B cell (primary cell): Measurements from ENCODE around the gene CXXC5. TPM values are rescaled to one million over a fixed set of nuclear protein-coding genes. Genes with fewer than 3 reads are reported as not detected.

Source experiments
- ATAC-seq: fragments of 200-7000 bp; cut with Tn5 transposase; one replicate; pipeline ENCODE4 v1.10.0; 2021; ENCODE audit warnings: low read depth, mild to moderate bottlenecking, moderate number of reproducible peaks, moderate library complexity
- CTCF ChIA-PET: fragments of 350-600 bp; sonication (Branson Sonifier 250); formaldehyde crosslinking; loops from one replicate; lab custom pipeline; 2021; ENCODE audit warnings: antibody characterized with exemption, inconsistent platforms; lab: Charles Lee
- POLR2A ChIA-PET: fragments of 350-600 bp; sonication (Branson Sonifier 250); formaldehyde crosslinking; loops from one replicate; lab custom pipeline; 2021; ENCODE audit warnings: antibody characterized with exemption; lab: Charles Lee
- DNase-seq: peaks from one replicate; pipeline ENCODE4 v3.0.0; 2013
- H2AFZ ChIP-seq: 2 replicates; pipeline ENCODE4 v1.6.1; 2012; ENCODE audit warnings: mild to moderate bottlenecking, low read depth, low read length; ENCODE audit not compliant: insufficient read depth, poor library complexity, severe bottlenecking
- H3K27ac ChIP-seq, 2 donors: 1 replicate in 1 of 2; 2 replicates in 1 of 2; pipeline ENCODE4 v1.5.1; 2012 to 2013; ENCODE audit warnings: low read length in 2 of 2, mild to moderate bottlenecking in 2 of 2, moderate library complexity in 1 of 2
- H3K27me3 ChIP-seq, 4 experiments: fragments of 200-600 bp in 1 of 4; sonication (generic) in 1 of 4; replicated peaks in 1 of 4; 1 replicate in 2 of 4; 2 replicates in 2 of 4; pipeline versions ENCODE4 v1.6.1 to v1.7.0; 2013 to 2016; ENCODE audit warnings: low read length in 3 of 4, mild to moderate bottlenecking in 2 of 4, mixed read lengths in 1 of 4, moderate library complexity in 1 of 4; ENCODE audit not compliant: insufficient read depth in 4 of 4, control insufficient read depth in 3 of 4; ENCODE audit errors: control extremely low read depth in 1 of 4
- H3K36me3 ChIP-seq, 2 experiments: replicated peaks in 1 of 2; 1 replicate in 1 of 2; 2 replicates in 1 of 2; pipeline versions ENCODE4 v1.6.1 to v1.7.1; 2013; ENCODE audit warnings: low read length in 1 of 2; ENCODE audit not compliant: insufficient read depth in 2 of 2, control insufficient read depth in 1 of 2; ENCODE audit errors: control extremely low read depth in 1 of 2, extremely low read depth in 1 of 2
- H3K4me1 ChIP-seq, 2 donors: fragments of 200-600 bp in 1 of 2; sonication (generic) in 1 of 2; 1 replicate in 1 of 2; 2 replicates in 1 of 2; pipeline versions ENCODE4 v1.5.1 to v1.6.1; 2013 to 2017; ENCODE audit warnings: low read length in 2 of 2; ENCODE audit not compliant: control insufficient read depth in 2 of 2, insufficient read depth in 2 of 2
- H3K4me2 ChIP-seq: replicated peaks from 2 replicates; pipeline ENCODE3; 2012; ENCODE audit warnings: mild to moderate bottlenecking, low read depth, low read length; ENCODE audit not compliant: poor library complexity, severe bottlenecking
- H3K4me3 ChIP-seq, 5 experiments: fragments of 200-600 bp in 1 of 5; sonication (generic) in 1 of 5; 1 replicate in 3 of 5; 2 replicates in 2 of 5; pipeline versions ENCODE4 v1.5.1 to v1.7.0; 2011 to 2016; ENCODE audit warnings: low read length in 4 of 5, mild to moderate bottlenecking in 4 of 5, low read depth in 2 of 5, control low read depth in 1 of 5, moderate library complexity in 1 of 5; ENCODE audit not compliant: insufficient read depth in 1 of 5; ENCODE audit errors: control extremely low read depth in 1 of 5, extremely low read depth in 1 of 5
- H3K79me2 ChIP-seq: fragments of 200-600 bp; sonication (generic); one replicate; pipeline ENCODE4 v1.6.0; 2016; ENCODE audit warnings: low read length; ENCODE audit not compliant: control insufficient read depth, insufficient read depth
- H3K9ac ChIP-seq: fragments of 200-600 bp; sonication (generic); 2 replicates; pipeline ENCODE4 v1.6.1; 2017; ENCODE audit warnings: mild to moderate bottlenecking, low read length, moderate library complexity
- H3K9me3 ChIP-seq, 3 donors: one replicate each; pipeline versions ENCODE4 v1.6.1 to v1.7.1; 2013; ENCODE audit warnings: low read length in 2 of 3; ENCODE audit not compliant: control insufficient read depth in 2 of 3, insufficient read depth in 1 of 3; ENCODE audit errors: control extremely low read depth in 1 of 3
- H4K20me1 ChIP-seq: 2 replicates; pipeline ENCODE4 v1.6.0; 2012; ENCODE audit warnings: mild to moderate bottlenecking, low read length; ENCODE audit not compliant: insufficient read depth, control insufficient read depth, poor library complexity, severe bottlenecking
- H3K27ac Mint-ChIP-seq: one replicate; pipeline ENCODE4 v1.8.0; 2021; ENCODE audit warnings: mixed read lengths
- H3K27me3 Mint-ChIP-seq: one replicate; pipeline ENCODE4 v1.8.0; 2021; ENCODE audit warnings: mixed read lengths
- H3K4me1 Mint-ChIP-seq: one replicate; pipeline ENCODE4 v1.8.0; 2021; ENCODE audit warnings: mixed read lengths
- H3K4me3 Mint-ChIP-seq: one replicate; pipeline ENCODE4 v1.8.0; 2021; ENCODE audit warnings: mixed read lengths
- H3K9me3 Mint-ChIP-seq: one replicate; pipeline ENCODE4 v1.8.0; 2022; ENCODE audit warnings: mixed read lengths; ENCODE audit not compliant: insufficient read depth
- EZH2 ChIP-seq: IDR thresholded peaks from 2 replicates; pipeline ENCODE4 v1.6.1; 2012; ENCODE audit warnings: borderline replicate concordance, low read depth, mild to moderate bottlenecking, moderate library complexity, low read length; ENCODE audit not compliant: insufficient read depth, poor library complexity, severe bottlenecking
- WGBS: methylation state at CpG from one replicate; pipeline ENCODE4 v1.1.5; 2013; ENCODE audit warnings: missing lambda C conversion rate; ENCODE audit not compliant: insufficient coverage; 5-methylcytosine and 5-hydroxymethylcytosine counted together
- intact Hi-C: fragments of 100-400 bp; cut with micrococcal nuclease; formaldehyde crosslinking; loops from one replicate; pipeline ENCODE4 v1.10.0; 2022
- polyA plus RNA-seq: library from polyadenylated mRNA; depleted of rRNA; stranded (reverse); fragments of >200 nt; gene quantifications from 2 replicates; pipeline ENCODE4 v1.2.3, GENCODE V29; 2012
- total RNA-seq, 2 donors: library from RNA; stranded (reverse); fragments of 120-200 nt in 1 of 2; gene quantifications; 1 replicate in 1 of 2; 2 replicates in 1 of 2; pipeline versions ENCODE4 v1.2.3 to v1.2.4, GENCODE V29; 2013 to 2022
- TF ChIP-seq, protein P1 (sequence below): fragments of 200-600 bp; IDR thresholded peaks from one replicate; pipeline ENCODE4 v1.8.0; 2022; ENCODE audit warnings: antibody characterized with exemption, mild to moderate bottlenecking

The CXXC5 gene
- total and polyA plus RNA-seq, 2 donors (not counting 1 experiment from before 2014, with no cell fraction given), result 126 to 143 TPM

DNA sequence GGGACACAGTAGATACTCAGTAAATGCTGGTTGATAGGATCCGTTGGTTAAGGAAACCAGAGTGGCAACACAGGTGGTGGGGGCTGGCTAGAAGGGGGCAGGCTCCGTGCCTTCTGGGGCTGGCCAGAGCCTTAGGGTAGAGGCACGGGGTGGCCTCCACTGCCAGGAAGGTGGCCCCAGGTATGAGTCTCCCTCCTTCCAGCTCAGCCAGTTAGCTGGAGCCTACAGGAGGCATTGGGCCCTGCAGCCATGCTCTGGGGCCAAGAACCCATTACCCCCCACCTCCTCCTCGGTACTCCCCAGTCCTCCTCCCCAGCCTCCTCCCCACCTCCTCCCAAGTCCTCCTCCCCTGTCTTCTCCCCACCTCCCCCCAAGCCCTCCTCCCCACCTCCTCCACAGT lies 27.7 kb downstream of the CXXC5 start:
- peak overlapping the region; percentile 15 for H3K27ac Mint-ChIP-seq
- no peaks in the 10 kb centered on the region for H3K27me3 Mint-ChIP-seq
- Histone ChIP-seq H3K36me3 (peaks cover 0 to 52% of the 10 kb centered on the region in 2 experiments), H3K4me3 (no peak overlapping the region), H3K9me3 (no peaks in the 10 kb centered on the region), H3K9ac (peak overlapping the region; percentile 15), H4K20me1 (peaks cover 97% of the 10 kb centered on the region), H3K4me1 (peaks cover 44 to 63% of the 10 kb centered on the region in 2 donors), H3K79me2 (peaks cover 95% of the 10 kb centered on the region), H3K27me3 (no peaks in the 10 kb centered on the region), H3K27ac (peak overlapping the region in 1 of 2 donors; percentile 74), H2AFZ (no peak overlapping the region), H3K4me2 (no peak overlapping the region)
- 79% methylated on average over 3 of the region's 4 CpGs for WGBS
- H3K9me3 Mint-ChIP-seq, result no peaks in the 10 kb centered on the region
- DNase-seq, result no peak
- TF ChIP-seq, protein P1, sequence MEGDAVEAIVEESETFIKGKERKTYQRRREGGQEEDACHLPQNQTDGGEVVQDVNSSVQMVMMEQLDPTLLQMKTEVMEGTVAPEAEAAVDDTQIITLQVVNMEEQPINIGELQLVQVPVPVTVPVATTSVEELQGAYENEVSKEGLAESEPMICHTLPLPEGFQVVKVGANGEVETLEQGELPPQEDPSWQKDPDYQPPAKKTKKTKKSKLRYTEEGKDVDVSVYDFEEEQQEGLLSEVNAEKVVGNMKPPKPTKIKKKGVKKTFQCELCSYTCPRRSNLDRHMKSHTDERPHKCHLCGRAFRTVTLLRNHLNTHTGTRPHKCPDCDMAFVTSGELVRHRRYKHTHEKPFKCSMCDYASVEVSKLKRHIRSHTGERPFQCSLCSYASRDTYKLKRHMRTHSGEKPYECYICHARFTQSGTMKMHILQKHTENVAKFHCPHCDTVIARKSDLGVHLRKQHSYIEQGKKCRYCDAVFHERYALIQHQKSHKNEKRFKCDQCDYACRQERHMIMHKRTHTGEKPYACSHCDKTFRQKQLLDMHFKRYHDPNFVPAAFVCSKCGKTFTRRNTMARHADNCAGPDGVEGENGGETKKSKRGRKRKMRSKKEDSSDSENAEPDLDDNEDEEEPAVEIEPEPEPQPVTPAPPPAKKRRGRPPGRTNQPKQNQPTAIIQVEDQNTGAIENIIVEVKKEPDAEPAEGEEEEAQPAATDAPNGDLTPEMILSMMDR, result no peak
- no peak for TF ChIP-seq EZH2
- ChIA-PET POLR2A (interaction anchor here (0.6 to 1.0 kb wide), 4 partner anchors 11 to 37 kb away, joined by 3 read pairs; no protein-coding TSS in a partner anchor), CTCF (interaction anchor here (0.6 to 1.8 kb wide), 8 partner anchors 12 to 45 kb away, joined by 3 to 8 read pairs (median 4); no protein-coding TSS in a partner anchor)
- no peak overlapping the region for H3K4me3 Mint-ChIP-seq
- intact Hi-C loops, result no loop called here
- ATAC-seq, result no peak
- peaks cover 71% of the 10 kb centered on the region for H3K4me1 Mint-ChIP-seq

DNA sequence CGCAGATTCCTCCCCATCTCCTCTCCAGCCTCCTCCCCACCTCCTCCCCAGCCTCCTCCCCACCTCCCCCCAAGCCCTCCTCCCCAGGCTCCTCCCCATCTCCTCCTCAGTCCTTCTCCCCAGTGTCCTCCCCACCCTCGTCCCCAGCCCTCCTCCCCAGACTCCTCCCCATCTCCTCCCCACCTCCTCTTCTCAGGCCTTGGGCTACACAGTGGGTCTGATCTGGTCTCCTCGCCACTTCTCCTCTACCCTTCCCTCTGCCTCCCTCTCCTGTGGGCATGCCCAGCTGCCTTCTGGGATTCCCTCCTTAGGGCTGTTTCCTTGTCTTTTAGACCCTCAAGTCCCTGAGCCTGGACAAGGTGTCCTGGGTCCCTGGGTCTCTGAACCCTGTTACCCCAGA lies 28.3 kb downstream of the CXXC5 start:
- ChIA-PET CTCF (interaction anchor here (0.6 to 1.8 kb wide), 5 partner anchors 11 to 76 kb away, joined by 3 to 8 read pairs (median 3); no protein-coding TSS in a partner anchor), POLR2A (interaction anchor here (0.9 kb wide), 1 partner anchor 35 kb away, joined by 3 read pairs; no protein-coding TSS in a partner anchor)
- H3K27ac ChIP-seq, result peak overlapping the region in 1 of 2 donors; percentile 52
- no peaks in the 10 kb centered on the region for H3K9me3 Mint-ChIP-seq
- DNase-seq (no peak), ATAC-seq (no peak)
- H3K79me2 ChIP-seq, result peaks cover 94% of the 10 kb centered on the region
- intact Hi-C loops, result no loop called here
- H3K4me1 Mint-ChIP-seq, result peaks cover 66% of the 10 kb centered on the region
- peak overlapping the region; percentile 82 for H3K27ac Mint-ChIP-seq
- no peaks in the 10 kb centered on the region for H3K9me3 ChIP-seq
- WGBS, result 86% methylated on average over 2 of the region's 3 CpGs
- H4K20me1 ChIP-seq, result peaks cover 97% of the 10 kb centered on the region
- no peaks in the 10 kb centered on the region for H3K27me3 ChIP-seq
- no peak for TF ChIP-seq EZH2
- TF ChIP-seq, protein P1, result no peak
- no peak overlapping the region for H2AFZ ChIP-seq
- H3K9ac ChIP-seq, result no peak overlapping the region
- H3K27me3 Mint-ChIP-seq, result no peaks in the 10 kb centered on the region
- peaks cover 38 to 57% of the 10 kb centered on the region in 2 donors for H3K4me1 ChIP-seq
- H3K4me2 ChIP-seq, result no peak overlapping the region
- H3K4me3 Mint-ChIP-seq, result peak overlapping the region; percentile 5
- H3K36me3 ChIP-seq, result peaks cover 0 to 58% of the 10 kb centered on the region in 2 experiments
- H3K4me3 ChIP-seq, result no peak overlapping the region
